Esophagus squamous epithelium (tissue), 5 donors: ENCODE data around the gene RPSA. TPM values are rescaled to one million over a fixed set of nuclear protein-coding genes. Genes with fewer than 3 reads are reported as not detected.
"Not testable (repeated sequence)": the region's sequence is repeated elsewhere in the genome, so short reads cannot be mapped to it uniquely, and the experiment has no call there.

Source experiments
- DNase-seq: peaks from one replicate; lab custom pipeline; 2025; lab: John Stamatoyannopoulos, UW
- H3K27ac ChIP-seq, 4 donors: fragments of 200-600 bp; sonication (generic); one replicate each; pipeline ENCODE4 v1.5.1; 2016 to 2019; ENCODE audit warnings: mild to moderate bottlenecking in 1 of 4
- H3K27me3 ChIP-seq, 4 donors: fragments of 200-600 bp; sonication (generic); 1 replicate in 3 of 4; 2 replicates in 1 of 4; pipeline versions ENCODE4 v1.5.1 to v1.6.0; 2017 to 2021; ENCODE audit warnings: antibody characterized with exemption in 1 of 4
- H3K36me3 ChIP-seq, 3 donors: fragments of 200-600 bp; sonication (generic); one replicate each; pipeline ENCODE4 v1.5.1; 2016 to 2019
- H3K4me1 ChIP-seq, 3 donors: fragments of 200-600 bp; sonication (generic); one replicate each; pipeline ENCODE4 v1.5.1; 2017 to 2019
- H3K4me3 ChIP-seq, 4 donors: fragments of 200-600 bp; sonication (generic); 1 replicate in 3 of 4; 2 replicates in 1 of 4; pipeline ENCODE4 v1.5.1; 2016 to 2019; ENCODE audit warnings: mild to moderate bottlenecking in 2 of 4, moderate library complexity in 1 of 4
- H3K9me3 ChIP-seq, 3 donors: fragments of 200-600 bp; sonication (generic); one replicate each; pipeline ENCODE4 v1.5.1; 2016 to 2019
- POLR2A ChIP-seq, 4 donors: fragments of 450-650 bp; IDR thresholded peaks; one replicate each; pipeline ENCODE4 v1.6.1; 2017; ENCODE audit warnings: antibody characterized with exemption in 4 of 4, mild to moderate bottlenecking in 4 of 4, moderate library complexity in 3 of 4
- WGBS, 2 donors: methylation state at CpG; one replicate each; pipeline ENCODE4 v1.1.5; 2018; 5-methylcytosine and 5-hydroxymethylcytosine counted together
- intact Hi-C: fragments of 100-400 bp; cut with DNase I; formaldehyde crosslinking; loops from one replicate; pipeline ENCODE4 v1.15.0; 2022
- small RNA-seq, 4 donors: library from RNA; depleted of rRNA; stranded (forward); fragments of <200 nt; gene quantifications; one replicate each; pipeline ENCODE3, GENCODE V24; 2016
- total RNA-seq, 4 donors: library from RNA; depleted of rRNA; stranded (reverse); fragments of >200 nt; gene quantifications; one replicate each; pipeline ENCODE4 v1.1.0, GENCODE V29; 2016
- TF ChIP-seq, protein P1 (sequence below), 6 experiments: fragments of 450-650 bp in 4 of 6; fragments of 200-600 bp in 2 of 6; sonication (generic) in 2 of 6; IDR thresholded peaks; one replicate each; pipeline ENCODE4 v1.5.1; 2016 to 2019; ENCODE audit warnings: antibody characterized with exemption in 6 of 6, mild to moderate bottlenecking in 4 of 6, moderate library complexity in 4 of 6
- donor health status: DM: yes; HTN: yes; CAD: no.

The RPSA gene
- total RNA-seq, 4 donors from 2014 or later = 868 to 1,955 (median 1,497) TPM

GRCh38 chr3:39454591-39455217 is 48.2 kb downstream of the RPSA start:
- Histone ChIP-seq H3K4me3 (no peak overlapping the region), H3K27me3 (peaks cover 0 to 19% (median 0%) of the 10 kb centered on the region in 4 donors), H3K27ac (no peak overlapping the region), H3K4me1 (no peaks in the 10 kb centered on the region), H3K36me3 (no peaks in the 10 kb centered on the region), H3K9me3 (no peaks in the 10 kb centered on the region)
- WGBS, 2 donors = 86 to 92% methylated on average over 1 to 2 of the region's 3 CpGs
- no peak for DNase-seq
- intact Hi-C loops = no loop called here
- no peak for TF ChIP-seq POLR2A (IDR thresholded peaks at IDR 0.05)
- TF ChIP-seq, protein P1, sequence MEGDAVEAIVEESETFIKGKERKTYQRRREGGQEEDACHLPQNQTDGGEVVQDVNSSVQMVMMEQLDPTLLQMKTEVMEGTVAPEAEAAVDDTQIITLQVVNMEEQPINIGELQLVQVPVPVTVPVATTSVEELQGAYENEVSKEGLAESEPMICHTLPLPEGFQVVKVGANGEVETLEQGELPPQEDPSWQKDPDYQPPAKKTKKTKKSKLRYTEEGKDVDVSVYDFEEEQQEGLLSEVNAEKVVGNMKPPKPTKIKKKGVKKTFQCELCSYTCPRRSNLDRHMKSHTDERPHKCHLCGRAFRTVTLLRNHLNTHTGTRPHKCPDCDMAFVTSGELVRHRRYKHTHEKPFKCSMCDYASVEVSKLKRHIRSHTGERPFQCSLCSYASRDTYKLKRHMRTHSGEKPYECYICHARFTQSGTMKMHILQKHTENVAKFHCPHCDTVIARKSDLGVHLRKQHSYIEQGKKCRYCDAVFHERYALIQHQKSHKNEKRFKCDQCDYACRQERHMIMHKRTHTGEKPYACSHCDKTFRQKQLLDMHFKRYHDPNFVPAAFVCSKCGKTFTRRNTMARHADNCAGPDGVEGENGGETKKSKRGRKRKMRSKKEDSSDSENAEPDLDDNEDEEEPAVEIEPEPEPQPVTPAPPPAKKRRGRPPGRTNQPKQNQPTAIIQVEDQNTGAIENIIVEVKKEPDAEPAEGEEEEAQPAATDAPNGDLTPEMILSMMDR (IDR thresholded peaks at IDR 0.05) = no peak

DNA sequence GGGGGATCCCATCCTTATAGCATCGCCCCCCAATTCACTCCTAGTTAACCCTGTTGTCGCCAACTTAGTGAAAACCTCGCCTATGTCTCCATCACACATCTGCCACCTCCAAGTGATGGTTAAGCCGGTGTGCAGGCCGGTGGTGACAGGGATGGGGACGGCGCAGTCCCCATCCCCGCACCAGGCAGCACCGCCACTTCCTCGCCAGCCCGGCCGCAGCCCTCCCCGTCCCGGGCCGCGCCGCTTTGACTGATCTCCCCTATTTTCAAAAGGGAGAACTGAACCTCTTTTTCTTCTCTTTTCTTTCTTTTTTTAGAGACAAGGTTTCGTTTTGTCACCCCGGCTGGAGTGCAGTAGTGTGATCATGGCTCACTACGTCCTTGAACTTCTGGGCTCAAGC is 49.6 kb downstream of the RPSA start:
- Histone ChIP-seq H3K36me3 (no peaks in the 10 kb centered on the region), H3K27ac (no peak overlapping the region), H3K4me1 (no peaks in the 10 kb centered on the region), H3K4me3 (no peak overlapping the region), H3K27me3 (peaks cover 0 to 19% (median 0%) of the 10 kb centered on the region in 4 donors), H3K9me3 (no peaks in the 10 kb centered on the region)
- 93 to 94% methylated on average over 15 to 19 of the region's 20 CpGs for WGBS, 2 donors
- DNase-seq = no peak
- intact Hi-C loops = no loop called here
- TF ChIP-seq, protein P1 (IDR thresholded peaks at IDR 0.05) = no peak
- no peak for TF ChIP-seq POLR2A (IDR thresholded peaks at IDR 0.05)

DNA sequence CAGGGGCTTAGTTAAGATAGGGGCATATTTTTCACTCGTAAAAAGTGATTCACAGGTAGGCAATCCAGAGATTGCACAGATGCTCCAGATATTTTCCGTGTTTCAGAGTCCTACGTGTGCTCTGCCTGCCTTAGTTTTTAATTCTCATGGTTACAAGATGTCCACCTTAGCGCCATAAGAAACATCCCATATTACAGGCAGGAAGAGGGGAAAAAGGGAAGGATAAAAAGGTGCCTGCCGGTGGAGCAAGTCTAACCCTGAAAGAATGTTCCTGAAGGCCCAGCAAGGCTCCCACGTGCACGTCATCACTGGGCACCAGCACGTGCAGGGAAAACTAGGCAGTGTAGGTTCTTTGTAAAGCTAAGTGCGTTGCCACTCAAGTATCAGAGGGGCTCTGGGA is 50.8 kb downstream of the RPSA start:
- no peak for DNase-seq
- intact Hi-C loops = no loop called here
- Histone ChIP-seq H3K27me3 (peaks cover 0 to 19% (median 0%) of the 10 kb centered on the region in 4 donors), H3K27ac (no peak overlapping the region), H3K4me1 (no peaks in the 10 kb centered on the region), H3K4me3 (no peak overlapping the region), H3K36me3 (no peaks in the 10 kb centered on the region), H3K9me3 (no peaks in the 10 kb centered on the region)
- WGBS, 2 donors = 81 to 88% methylated on average over 9 of the region's 9 CpGs
- no peak for TF ChIP-seq POLR2A (IDR thresholded peaks at IDR 0.05)
- TF ChIP-seq, protein P1 (IDR thresholded peaks at IDR 0.05) = no peak

DNA sequence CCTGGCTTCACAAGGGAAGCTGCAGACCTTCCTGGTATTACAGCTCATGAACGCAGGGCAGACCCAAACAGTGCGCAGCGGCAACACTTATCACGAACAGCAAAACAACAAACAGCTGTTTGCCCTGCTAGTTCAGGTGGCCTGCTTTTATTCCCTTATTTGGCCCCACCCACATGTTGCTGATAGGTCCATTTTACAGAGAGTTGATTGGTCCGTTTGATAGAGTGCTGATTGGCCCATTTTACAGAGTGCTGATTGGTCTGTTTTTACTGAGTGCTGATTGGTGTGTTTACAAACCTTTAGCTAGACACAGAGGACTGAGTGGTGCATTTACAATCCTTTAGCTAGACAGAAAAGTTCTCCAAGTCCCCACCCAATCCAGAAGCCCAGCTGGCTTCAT is 52.1 kb downstream of the RPSA start:
- H3K9me3 ChIP-seq, DNase-seq, H3K4me1 ChIP-seq, H3K4me3 ChIP-seq, H3K36me3 ChIP-seq, H3K27ac ChIP-seq, intact Hi-C loops: not testable (repeated sequence)
- WGBS, 2 donors = 83 to 96% methylated on average over 4 to 5 of the region's 5 CpGs
- H3K27me3 ChIP-seq = peaks cover 0 to 19% (median 0%) of the 10 kb centered on the region in 4 donors

GRCh38 chr3:39460677-39461076 is 54.2 kb downstream of the RPSA start:
- Histone ChIP-seq H3K4me3 (no peak overlapping the region), H3K27me3 (peaks cover 0 to 13% (median 0%) of the 10 kb centered on the region in 4 donors), H3K36me3 (no peaks in the 10 kb centered on the region), H3K4me1 (no peaks in the 10 kb centered on the region), H3K27ac (no peak overlapping the region), H3K9me3 (no peaks in the 10 kb centered on the region)
- 57 to 74% methylated on average over 2 of the region's 2 CpGs for WGBS, 2 donors
- no peak for TF ChIP-seq POLR2A (IDR thresholded peaks at IDR 0.05)
- TF ChIP-seq, protein P1 (IDR thresholded peaks at IDR 0.05) = no peak
- intact Hi-C loops = no loop called here
- DNase-seq = no peak

Small RNA genes lying within 50 kb of the gene (small RNA-seq; reads per million reads assigned to genes)
- gene SNORA6 = 0 reads per million in 4 donors
- gene SNORA62 = 0 reads per million in 4 donors

Other genes with a start within 250 kb of the RPSA start
- gene XIRP1, start 214.1 kb upstream of the RPSA start, total RNA-seq = under 1 TPM in 2 of 4 donors, not detected in 2; 0.18 to 0.19 TPM
- gene CX3CR1, start 126.7 kb upstream of the RPSA start, total RNA-seq = under 1 TPM in 3 of 4 donors, not detected in 1; 0.35 to 0.57 (median 0.44) TPM
- under 1 TPM in 1 of 4 donors, not detected in 3; 0.22 TPM for gene CCR8, start 77.0 kb upstream of the RPSA start, total RNA-seq
- gene SLC25A38, start 23.4 kb upstream of the RPSA start, total RNA-seq = 10 to 100 TPM in 2 of 4 donors, 1 to 10 TPM in 2; 6.2 to 21.7 (median 12.6) TPM
- not detected for gene MOBP, start 61.0 kb downstream of the RPSA start, total RNA-seq